ENCODE results near the gene BNC2. TPM values are rescaled to one million over a fixed set of nuclear protein-coding genes. Genes with fewer than 3 reads are reported as not detected.
"Not testable (repeated sequence)": the region's sequence is repeated elsewhere in the genome, so short reads cannot be mapped to it uniquely, and the experiment has no call there.

The BNC2 gene
- polyA plus RNA-seq, 4 donors, result 0.81 to 11.1 (median 1.3) TPM; not detected in 1

- H3K27ac ChIP-seq (ENCODE audit: low read depth in 1 of 3, low read length in 2 of 3), result no peak overlapping the region
- H3K4me1 ChIP-seq (ENCODE audit: control insufficient read depth in 3 of 3, insufficient read depth in 2 of 3, low read depth in 1 of 3, low read length in 2 of 3), result no peaks in the 10 kb centered on the region
- no peaks in the 10 kb centered on the region for H3K36me3 ChIP-seq (ENCODE audit: control insufficient read depth in 3 of 3, insufficient read depth in 2 of 3, low read depth in 1 of 3, low read length in 3 of 3)
- DNase-seq (no peak), FAIRE-seq (no peak)
- H3K4me3 ChIP-seq (ENCODE audit: low read depth in 1 of 3, low read length in 3 of 3), result no peak overlapping the region
- H3K27me3 ChIP-seq (ENCODE audit: control insufficient read depth in 3 of 3, insufficient read depth in 3 of 3, low read length in 3 of 3), result no peaks in the 10 kb centered on the region
- 62 to 75% (median 68%) methylated on average over 7 of the region's 7 CpGs for WGBS, 3 donors
- H3K9me3 ChIP-seq (ENCODE audit: control insufficient read depth in 2 of 2, insufficient read depth in 1 of 2, low read depth in 1 of 2, low read length in 1 of 2), result no peaks in the 10 kb centered on the region
These were observed 329.5 kb downstream of the BNC2 start for GRCh38 chr9:16540743-16541613.

DNA sequence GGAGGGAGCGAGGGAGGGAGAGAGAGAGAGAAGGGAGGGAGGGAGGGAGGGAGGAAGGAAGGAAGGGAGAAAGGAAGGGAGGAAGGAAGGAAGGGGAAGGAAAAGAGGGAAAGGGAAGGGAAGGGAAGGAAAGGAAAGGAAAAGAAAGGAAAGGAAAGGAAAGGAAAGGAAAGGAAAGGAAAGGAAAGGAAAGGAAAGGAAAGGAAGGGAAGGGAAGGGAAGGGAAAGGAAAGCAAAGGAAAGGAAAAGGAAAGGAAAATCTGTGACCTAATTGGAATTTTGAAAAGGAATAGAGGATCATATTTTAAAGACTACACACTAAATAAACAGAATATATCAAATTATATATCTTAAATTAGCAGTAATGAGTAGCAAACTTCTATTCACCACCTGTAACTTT, 330.8 kb downstream of the BNC2 start:
- not testable (repeated sequence) for H3K9me3 ChIP-seq (ENCODE audit: control insufficient read depth in 2 of 2, insufficient read depth in 1 of 2, low read depth in 1 of 2, low read length in 1 of 2); H3K27ac ChIP-seq (ENCODE audit: low read depth in 1 of 3, low read length in 2 of 3); H3K4me1 ChIP-seq (ENCODE audit: control insufficient read depth in 3 of 3, insufficient read depth in 2 of 3, low read depth in 1 of 3, low read length in 2 of 3); H3K27me3 ChIP-seq (ENCODE audit: control insufficient read depth in 3 of 3, insufficient read depth in 3 of 3, low read length in 3 of 3); DNase-seq; H3K4me3 ChIP-seq (ENCODE audit: low read depth in 1 of 3, low read length in 3 of 3); H3K36me3 ChIP-seq (ENCODE audit: control insufficient read depth in 3 of 3, insufficient read depth in 2 of 3, low read depth in 1 of 3, low read length in 3 of 3); FAIRE-seq
- WGBS, 3 donors, result 78 to 100% (median 91%) methylated on average over 1 of the region's 1 CpG

- H3K27me3 ChIP-seq (ENCODE audit: control insufficient read depth in 3 of 3, insufficient read depth in 3 of 3, low read length in 3 of 3), result no peaks in the 10 kb centered on the region
- DNase-seq (no peak), FAIRE-seq (no peak)
- 9 to 63% (median 37%) methylated on average over 1 of the region's 1 CpG for WGBS, 3 donors
- no peaks in the 10 kb centered on the region for H3K4me1 ChIP-seq (ENCODE audit: control insufficient read depth in 3 of 3, insufficient read depth in 2 of 3, low read depth in 1 of 3, low read length in 2 of 3)
- H3K9me3 ChIP-seq (ENCODE audit: control insufficient read depth in 2 of 2, insufficient read depth in 1 of 2, low read depth in 1 of 2, low read length in 1 of 2), result no peaks in the 10 kb centered on the region
- no peak overlapping the region for H3K27ac ChIP-seq (ENCODE audit: low read depth in 1 of 3, low read length in 2 of 3)
- H3K36me3 ChIP-seq (ENCODE audit: control insufficient read depth in 3 of 3, insufficient read depth in 2 of 3, low read depth in 1 of 3, low read length in 3 of 3), result no peaks in the 10 kb centered on the region
- H3K4me3 ChIP-seq (ENCODE audit: low read depth in 1 of 3, low read length in 3 of 3), result no peak overlapping the region
These were observed 334.9 kb downstream of the BNC2 start for GRCh38 chr9:16535555-16535954.

- Histone ChIP-seq H3K4me1 (ENCODE audit: control insufficient read depth in 3 of 3, insufficient read depth in 2 of 3, low read depth in 1 of 3, low read length in 2 of 3) (no peaks in the 10 kb centered on the region), H3K27ac (ENCODE audit: low read depth in 1 of 3, low read length in 2 of 3) (no peak overlapping the region), H3K9me3 (ENCODE audit: control insufficient read depth in 2 of 2, insufficient read depth in 1 of 2, low read depth in 1 of 2, low read length in 1 of 2) (no peaks in the 10 kb centered on the region), H3K4me3 (ENCODE audit: low read depth in 1 of 3, low read length in 3 of 3) (no peak overlapping the region), H3K27me3 (ENCODE audit: control insufficient read depth in 3 of 3, insufficient read depth in 3 of 3, low read length in 3 of 3) (no peaks in the 10 kb centered on the region), H3K36me3 (ENCODE audit: control insufficient read depth in 3 of 3, insufficient read depth in 2 of 3, low read depth in 1 of 3, low read length in 3 of 3) (no peaks in the 10 kb centered on the region)
- FAIRE-seq, result no peak
- DNase-seq, result no peak
- WGBS, 3 donors, result 66 to 81% (median 73%) methylated on average over 2 of the region's 2 CpGs
These were observed 337.6 kb downstream of the BNC2 start for GRCh38 chr9:16532681-16533450.

DNA sequence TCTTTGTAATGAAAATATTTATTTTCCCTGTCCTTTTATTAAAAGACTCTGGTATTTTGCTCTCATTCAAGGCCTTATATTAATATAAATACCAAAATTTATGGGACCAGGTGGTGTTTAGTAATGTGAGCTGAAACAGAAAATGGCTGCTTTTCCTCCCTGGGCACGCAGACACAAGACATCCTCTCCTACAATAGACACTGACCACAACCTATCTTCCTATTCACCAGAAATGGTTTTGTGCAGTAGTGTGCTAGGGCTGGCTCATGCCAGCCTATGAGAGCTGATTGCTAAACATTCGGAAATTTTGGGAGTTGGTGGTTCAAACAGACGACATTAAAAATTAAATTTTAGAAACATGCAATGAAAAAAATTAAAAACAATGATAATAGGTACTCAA, 338.2 kb downstream of the BNC2 start:
- no peaks in the 10 kb centered on the region for H3K27me3 ChIP-seq (ENCODE audit: control insufficient read depth in 3 of 3, insufficient read depth in 3 of 3, low read length in 3 of 3)
- no peaks in the 10 kb centered on the region for H3K9me3 ChIP-seq (ENCODE audit: control insufficient read depth in 2 of 2, insufficient read depth in 1 of 2, low read depth in 1 of 2, low read length in 1 of 2)
- FAIRE-seq (no peak), DNase-seq (no peak)
- no peak overlapping the region for H3K27ac ChIP-seq (ENCODE audit: low read depth in 1 of 3, low read length in 2 of 3)
- H3K4me1 ChIP-seq (ENCODE audit: control insufficient read depth in 3 of 3, insufficient read depth in 2 of 3, low read depth in 1 of 3, low read length in 2 of 3), result no peaks in the 10 kb centered on the region
- H3K36me3 ChIP-seq (ENCODE audit: control insufficient read depth in 3 of 3, insufficient read depth in 2 of 3, low read depth in 1 of 3, low read length in 3 of 3), result no peaks in the 10 kb centered on the region
- no peak overlapping the region for H3K4me3 ChIP-seq (ENCODE audit: low read depth in 1 of 3, low read length in 3 of 3)
- WGBS, 3 donors, result 90 to 92% (median 91%) methylated on average over 3 of the region's 3 CpGs

GRCh38 chr9:16530669-16531642, 339.5 kb downstream of the BNC2 start:
- no peaks in the 10 kb centered on the region for H3K9me3 ChIP-seq (ENCODE audit: control insufficient read depth in 2 of 2, insufficient read depth in 1 of 2, low read depth in 1 of 2, low read length in 1 of 2)
- H3K36me3 ChIP-seq (ENCODE audit: control insufficient read depth in 3 of 3, insufficient read depth in 2 of 3, low read depth in 1 of 3, low read length in 3 of 3), result no peaks in the 10 kb centered on the region
- no peaks in the 10 kb centered on the region for H3K4me1 ChIP-seq (ENCODE audit: control insufficient read depth in 3 of 3, insufficient read depth in 2 of 3, low read depth in 1 of 3, low read length in 2 of 3)
- H3K4me3 ChIP-seq (ENCODE audit: low read depth in 1 of 3, low read length in 3 of 3), result no peak overlapping the region
- no peaks in the 10 kb centered on the region for H3K27me3 ChIP-seq (ENCODE audit: control insufficient read depth in 3 of 3, insufficient read depth in 3 of 3, low read length in 3 of 3)
- WGBS, 3 donors, result 40 to 62% (median 48%) methylated on average over 13 of the region's 13 CpGs
- H3K27ac ChIP-seq (ENCODE audit: low read depth in 1 of 3, low read length in 2 of 3), result no peak overlapping the region
- DNase-seq (no peak), FAIRE-seq (no peak)

- H3K4me1 ChIP-seq (ENCODE audit: control insufficient read depth in 3 of 3, insufficient read depth in 2 of 3, low read depth in 1 of 3, low read length in 2 of 3), result no peaks in the 10 kb centered on the region
- H3K36me3 ChIP-seq (ENCODE audit: control insufficient read depth in 3 of 3, insufficient read depth in 2 of 3, low read depth in 1 of 3, low read length in 3 of 3), result no peaks in the 10 kb centered on the region
- WGBS, 3 donors, result 79 to 91% (median 85%) methylated on average over 9 of the region's 9 CpGs
- no peaks in the 10 kb centered on the region for H3K27me3 ChIP-seq (ENCODE audit: control insufficient read depth in 3 of 3, insufficient read depth in 3 of 3, low read length in 3 of 3)
- no peak overlapping the region for H3K4me3 ChIP-seq (ENCODE audit: low read depth in 1 of 3, low read length in 3 of 3)
- DNase-seq (no peak), FAIRE-seq (no peak)
- H3K9me3 ChIP-seq (ENCODE audit: control insufficient read depth in 2 of 2, insufficient read depth in 1 of 2, low read depth in 1 of 2, low read length in 1 of 2), result no peaks in the 10 kb centered on the region
- H3K27ac ChIP-seq (ENCODE audit: low read depth in 1 of 3, low read length in 2 of 3), result no peak overlapping the region
These were observed 342.9 kb downstream of the BNC2 start for GRCh38 chr9:16527573-16527972.

- Histone ChIP-seq H3K4me3 (ENCODE audit: low read depth in 1 of 3, low read length in 3 of 3) (no peak overlapping the region), H3K27ac (ENCODE audit: low read depth in 1 of 3, low read length in 2 of 3) (no peak overlapping the region), H3K9me3 (ENCODE audit: control insufficient read depth in 2 of 2, insufficient read depth in 1 of 2, low read depth in 1 of 2, low read length in 1 of 2) (no peaks in the 10 kb centered on the region), H3K4me1 (ENCODE audit: control insufficient read depth in 3 of 3, insufficient read depth in 2 of 3, low read depth in 1 of 3, low read length in 2 of 3) (no peaks in the 10 kb centered on the region), H3K27me3 (ENCODE audit: control insufficient read depth in 3 of 3, insufficient read depth in 3 of 3, low read length in 3 of 3) (no peaks in the 10 kb centered on the region), H3K36me3 (ENCODE audit: control insufficient read depth in 3 of 3, insufficient read depth in 2 of 3, low read depth in 1 of 3, low read length in 3 of 3) (no peaks in the 10 kb centered on the region)
- WGBS, 3 donors, result 61 to 72% (median 66%) methylated on average over 3 of the region's 3 CpGs
- FAIRE-seq (no peak), DNase-seq (no peak)
These were observed 344.1 kb downstream of the BNC2 start for GRCh38 chr9:16526380-16526779.
